GM18507 (cell line): Measurements from ENCODE around the gene UGT2A1.
"Not testable (repeated sequence)": the region's sequence is repeated elsewhere in the genome, so short reads cannot be mapped to it uniquely, and the experiment has no call there.

Experiments
- DNase-seq: peaks from one replicate; pipeline ENCODE4 v3.0.0; 2011; ENCODE audit warnings: low read depth; ENCODE audit not compliant: insufficient read length; ENCODE audit errors: extremely low spot score
- FAIRE-seq: peaks from 2 replicates; lab custom pipeline; 2011; peaks lifted over from hg19 to GRCh38; lab: Jason Lieb, UNC

Gene UGT2A1

DNA sequence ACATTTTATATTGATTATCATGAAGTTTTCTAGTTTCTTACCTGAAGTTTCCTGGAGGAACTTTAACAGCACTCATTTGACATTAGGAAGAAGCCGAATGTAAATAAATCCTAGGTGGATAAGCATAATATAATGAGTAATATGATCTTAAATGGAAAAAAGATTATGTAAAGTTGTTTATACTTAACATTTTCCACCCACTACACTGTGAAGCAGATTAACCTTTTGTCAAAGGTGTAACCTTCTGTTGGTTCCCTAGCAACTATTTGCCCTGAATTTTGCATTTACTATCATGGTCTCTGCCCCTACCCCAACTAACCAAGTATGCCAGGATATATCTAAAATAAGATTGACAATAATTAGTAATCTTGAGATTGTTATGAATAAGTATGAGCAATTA, at the start of gene UGT2A1:
TSS of gene UGT2A1 (minus strand) at position 101 of the 400 bp plus-strand sequence. CDS start 5,603 bp downstream, outside the sequence.
- DNase-seq, result no peak
- FAIRE-seq, result no peak

DNA sequence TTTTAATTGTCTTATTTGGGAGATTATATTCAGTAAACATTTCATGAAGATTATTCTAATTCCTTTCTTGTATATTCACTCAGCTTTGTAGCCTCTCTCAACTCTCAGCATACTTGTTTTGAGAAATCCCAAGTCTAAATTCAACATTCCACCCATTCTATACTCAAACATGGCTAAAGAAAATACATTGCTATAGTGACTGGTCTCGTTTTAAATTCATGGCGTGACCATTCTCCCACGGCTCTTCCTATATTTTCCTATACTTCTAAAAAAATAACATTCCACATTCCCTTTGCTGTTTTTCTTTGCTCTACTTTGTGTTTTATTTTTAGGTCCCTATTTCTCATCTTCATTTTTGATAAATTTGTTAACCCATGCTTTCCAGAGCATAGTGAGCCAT, 49.2 kb upstream of the UGT2A1 start:
- DNase-seq (no peak), FAIRE-seq (no peak)

DNA sequence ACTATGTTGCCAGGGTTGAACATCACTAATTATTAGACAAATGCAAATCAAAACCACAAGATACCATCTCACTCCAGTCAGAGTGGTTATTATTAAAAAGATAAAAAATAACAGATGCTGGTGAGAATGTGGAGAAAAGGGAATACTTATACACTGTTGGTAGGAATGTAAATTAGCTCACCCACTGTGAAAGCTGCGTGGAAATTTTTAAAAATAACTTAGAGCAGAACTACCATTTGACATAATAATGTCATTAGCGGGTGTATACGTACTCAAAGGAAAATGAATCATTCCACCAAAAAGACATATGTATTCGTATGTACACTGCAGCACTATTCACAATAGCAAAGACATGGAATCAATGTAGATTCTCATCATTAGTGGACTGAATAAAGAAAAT, 48.6 kb upstream of the UGT2A1 start:
- DNase-seq (no peak), FAIRE-seq (no peak)

DNA sequence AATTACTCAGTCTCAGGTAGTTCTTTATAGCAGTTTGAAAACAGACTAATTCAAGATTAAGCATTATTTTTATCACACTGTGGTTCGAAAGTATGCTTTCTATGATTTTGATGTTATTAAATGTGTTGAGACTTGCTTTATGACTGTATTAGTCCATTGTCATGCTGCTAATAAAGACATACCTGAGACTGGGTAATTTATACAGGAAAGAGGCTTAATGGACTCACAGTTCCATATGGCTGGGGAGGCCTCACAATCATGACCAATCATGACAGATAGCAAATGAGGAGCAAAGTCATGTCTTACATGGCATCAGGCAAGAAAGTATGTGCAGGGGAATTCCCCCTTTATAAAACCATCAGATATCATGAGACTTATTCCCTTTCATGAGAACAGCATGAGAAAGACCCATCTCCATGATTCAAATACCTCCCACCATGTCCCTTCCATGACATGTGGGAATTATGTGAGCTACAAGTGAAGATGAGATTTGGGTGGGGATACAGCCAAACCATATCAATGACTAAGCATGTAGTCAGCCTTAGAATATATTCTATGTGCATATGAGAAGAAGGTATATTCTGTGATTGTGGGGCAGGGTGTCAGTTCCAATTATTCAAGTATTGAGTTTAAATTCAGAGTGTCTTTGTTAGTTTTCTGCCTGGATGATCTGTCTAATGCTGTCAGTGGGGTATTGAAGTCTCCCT, 44.6 kb upstream of the UGT2A1 start:
- no peak for FAIRE-seq
- DNase-seq, result no peak

DNA sequence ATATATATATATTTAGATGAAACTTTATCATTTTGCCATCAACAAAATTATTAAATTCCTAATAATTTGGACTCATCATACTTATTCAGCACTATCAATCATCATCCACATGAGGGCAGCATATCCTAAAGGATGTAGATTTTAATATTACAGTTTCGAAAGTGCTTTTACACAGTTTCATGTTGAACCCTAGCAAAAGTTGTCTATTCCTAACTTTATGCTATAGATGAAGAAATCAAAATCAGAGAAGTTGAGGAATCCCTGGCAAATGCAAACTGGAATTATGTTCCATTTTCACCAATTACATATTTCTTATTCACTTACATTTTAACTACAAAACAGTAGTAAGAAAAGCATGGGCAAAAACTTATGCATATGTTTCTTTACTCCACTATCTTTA, 36.6 kb upstream of the UGT2A1 start:
- FAIRE-seq, result no peak
- no peak for DNase-seq

DNA sequence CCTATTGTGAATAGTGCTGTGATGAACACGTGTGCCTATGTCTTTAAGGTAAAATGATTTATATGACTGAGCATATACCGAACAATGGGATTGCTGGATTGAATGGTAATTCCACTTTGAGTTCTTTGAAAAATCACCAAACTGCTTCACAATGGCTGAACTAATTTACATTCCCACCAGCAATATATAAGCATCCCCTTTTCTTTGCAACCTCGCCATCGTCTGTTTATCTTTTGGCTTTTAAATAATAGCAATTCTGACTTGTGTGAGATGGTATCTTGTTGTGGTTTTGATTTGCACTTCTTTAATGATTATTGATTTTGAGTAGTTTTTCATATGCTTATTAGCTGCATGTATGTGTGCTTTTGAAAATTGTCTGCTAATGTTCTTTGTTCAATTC, 31.8 kb upstream of the UGT2A1 start:
- FAIRE-seq, result no peak
- DNase-seq, result no peak

DNA sequence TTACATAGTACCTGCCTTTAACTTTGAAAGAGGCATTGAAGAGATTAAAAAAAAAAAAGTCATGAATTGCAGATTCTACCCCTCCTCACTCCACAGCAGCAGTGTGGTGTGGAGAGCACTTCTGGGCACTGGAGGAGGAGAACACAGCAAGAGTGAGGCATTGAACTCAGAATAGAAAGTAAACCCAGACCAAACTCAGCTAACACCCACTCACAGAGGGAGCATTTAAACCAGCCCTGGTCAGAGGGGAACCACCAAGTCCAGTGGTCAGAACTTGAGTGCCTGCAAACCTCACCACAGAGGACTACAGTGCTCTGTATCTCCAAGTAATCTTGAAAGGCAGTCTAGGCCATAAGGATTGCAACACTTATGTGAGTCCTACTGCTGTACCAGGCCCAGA, 15.6 kb upstream of the UGT2A1 start:
- no peak for DNase-seq
- no peak for FAIRE-seq

DNA sequence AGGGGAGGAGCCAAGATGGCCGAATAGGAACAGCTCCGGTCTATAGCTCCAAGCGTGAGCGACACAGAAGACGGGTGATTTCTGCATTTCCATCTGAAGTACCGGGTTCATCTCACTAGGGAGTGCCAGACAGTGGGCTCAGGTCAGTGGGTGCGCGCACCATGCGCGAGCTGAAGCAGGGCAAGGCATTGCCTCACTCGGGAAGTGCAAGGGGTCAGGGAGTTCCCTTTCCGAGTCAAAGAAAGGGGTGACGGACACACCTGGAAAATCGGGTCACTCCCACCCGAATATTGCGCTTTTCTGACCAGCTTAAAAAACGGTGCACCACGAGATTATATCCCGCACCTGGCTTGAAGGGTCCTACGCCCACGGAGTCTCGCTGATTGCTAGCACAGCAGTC, 11.0 kb upstream of the UGT2A1 start:
- not testable (repeated sequence) for DNase-seq, FAIRE-seq

DNA sequence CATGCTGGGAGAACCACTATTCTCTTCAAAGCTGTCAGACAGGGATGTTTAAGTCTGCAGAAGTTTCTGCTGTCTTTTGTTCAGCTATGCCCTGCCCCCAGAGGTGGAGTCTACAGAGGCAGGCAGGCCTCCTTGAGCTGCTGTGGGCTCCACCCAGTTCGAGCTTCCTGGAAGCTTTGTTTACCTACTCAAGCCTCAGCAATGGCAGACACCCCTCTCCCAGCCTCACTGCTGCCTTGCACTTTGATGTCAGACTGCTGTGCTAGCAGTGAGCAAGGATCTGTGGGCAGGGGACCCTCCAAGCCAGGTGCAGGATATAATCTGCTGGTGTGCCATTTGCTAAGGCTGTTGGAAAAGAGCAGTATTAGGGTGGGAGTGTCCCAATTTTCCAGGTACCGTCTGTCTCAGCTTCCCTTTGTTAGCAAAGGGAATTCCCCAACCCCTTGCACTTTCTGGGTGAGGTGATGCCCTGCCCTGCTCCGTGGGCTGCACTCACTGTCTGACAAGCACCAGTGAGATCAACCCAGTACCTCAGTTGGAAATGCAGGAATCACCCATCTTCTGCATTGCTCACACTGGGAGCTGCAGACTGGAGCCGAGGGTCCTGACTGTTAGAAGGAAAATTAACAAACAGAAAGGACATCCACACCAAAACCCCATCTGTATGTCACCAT, 8.2 kb upstream of the UGT2A1 start:
- FAIRE-seq, DNase-seq: not testable (repeated sequence)

DNA sequence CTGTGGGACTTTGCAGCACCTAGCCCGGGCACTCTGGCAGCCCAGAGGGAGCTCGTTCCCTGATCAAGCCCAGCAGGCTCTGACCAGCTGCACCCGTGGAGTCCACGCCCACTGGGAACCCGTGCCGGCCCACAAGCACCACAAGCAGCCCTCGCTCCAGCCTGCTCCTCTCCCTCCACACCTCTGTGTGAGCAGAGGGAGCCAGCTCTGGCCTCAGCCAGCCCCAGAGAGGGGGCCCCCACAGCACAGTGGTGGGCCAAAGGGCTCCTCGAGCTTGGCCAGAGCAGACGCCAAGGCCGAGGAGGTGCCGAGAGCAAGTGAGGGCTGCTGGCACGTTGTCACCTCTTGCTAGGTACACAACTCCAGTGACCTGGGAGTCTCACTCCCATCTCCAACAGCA, 5.1 kb upstream of the UGT2A1 start:
- no peak for FAIRE-seq
- no peak for DNase-seq

DNA sequence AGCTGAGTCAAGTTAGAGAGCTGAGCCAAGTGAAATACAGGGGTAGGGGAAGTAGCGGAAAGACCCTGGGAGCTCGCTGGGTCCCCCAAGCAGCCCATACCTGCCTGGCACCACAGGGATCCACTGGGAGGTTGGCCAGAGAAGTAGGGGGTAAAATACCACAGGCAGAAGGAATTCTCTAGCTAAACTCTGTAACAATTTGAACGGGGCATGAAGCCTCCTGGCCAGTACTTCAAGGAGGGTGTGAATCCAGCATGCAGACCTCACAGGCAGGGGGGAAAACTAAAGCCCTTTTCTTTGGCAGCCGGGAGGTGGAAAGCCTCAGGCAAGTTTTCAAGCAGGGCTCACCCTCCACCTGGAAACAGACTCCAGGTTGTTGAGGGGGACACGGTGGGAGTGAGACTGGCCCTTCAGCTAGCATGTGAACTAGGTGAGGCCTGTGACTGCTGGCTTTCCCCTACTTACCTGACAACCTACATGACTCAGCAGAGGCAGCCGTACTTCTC, 3.7 kb upstream of the UGT2A1 start:
- DNase-seq (no peak), FAIRE-seq (no peak)

DNA sequence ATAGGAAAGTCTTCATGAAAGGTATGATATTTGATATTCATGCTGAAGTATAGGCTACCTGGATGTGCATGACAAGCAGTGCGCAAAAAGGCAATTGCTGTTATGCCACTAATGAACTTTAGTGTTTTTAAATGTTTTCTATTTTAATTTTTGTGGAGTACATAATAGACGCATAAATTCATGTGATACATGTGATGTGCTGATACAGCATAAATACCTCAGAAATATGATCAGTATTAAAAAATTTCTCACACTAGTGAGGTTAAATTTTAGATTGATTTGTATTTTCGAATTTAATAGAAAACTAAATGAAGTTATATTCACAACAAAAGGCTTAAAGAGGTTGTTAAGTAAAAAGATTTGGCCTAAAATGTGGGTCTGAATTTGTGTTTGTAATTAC, 2.2 kb downstream of the UGT2A1 start:
- FAIRE-seq (no peak), DNase-seq (no peak)

DNA sequence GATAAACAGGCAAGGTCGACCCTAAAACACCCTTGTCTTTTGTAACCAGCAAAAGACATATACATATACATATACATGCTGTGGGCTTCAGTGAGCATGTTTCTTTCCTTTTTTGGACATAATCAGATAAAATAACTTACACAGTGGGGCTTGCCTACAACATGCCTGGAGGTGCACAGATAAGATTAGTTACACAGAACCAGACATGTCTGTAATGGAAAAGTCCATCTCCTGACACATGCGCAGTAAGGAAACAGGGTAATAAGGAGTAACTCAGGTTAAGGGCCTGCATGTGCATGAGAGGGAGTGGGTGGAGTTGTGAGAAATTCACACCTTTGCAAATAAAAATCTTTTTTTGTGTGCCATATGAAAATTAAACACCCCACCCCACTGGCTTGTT, 3.4 kb downstream of the UGT2A1 start:
- FAIRE-seq (no peak), DNase-seq (no peak)

DNA sequence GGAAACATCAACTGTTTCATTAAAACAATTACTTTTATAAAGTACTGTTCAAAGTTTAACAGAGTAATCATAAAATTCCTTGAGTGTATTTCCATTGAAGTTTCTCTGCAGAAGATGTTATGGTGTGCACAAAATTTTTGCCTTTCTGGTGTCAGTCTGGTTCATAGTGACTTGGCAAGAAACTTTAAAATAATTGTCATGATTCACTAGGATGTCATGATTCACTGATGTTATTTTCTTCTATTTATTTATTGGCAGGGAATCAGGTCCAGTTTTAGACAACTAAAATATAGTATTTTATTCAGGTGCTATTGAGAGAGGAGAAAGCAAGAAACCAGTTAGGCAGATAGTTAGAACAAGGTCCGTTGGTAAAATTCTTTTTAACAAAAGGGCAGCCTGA, 3.8 kb downstream of the UGT2A1 start:
- no peak for DNase-seq
- no peak for FAIRE-seq

DNA sequence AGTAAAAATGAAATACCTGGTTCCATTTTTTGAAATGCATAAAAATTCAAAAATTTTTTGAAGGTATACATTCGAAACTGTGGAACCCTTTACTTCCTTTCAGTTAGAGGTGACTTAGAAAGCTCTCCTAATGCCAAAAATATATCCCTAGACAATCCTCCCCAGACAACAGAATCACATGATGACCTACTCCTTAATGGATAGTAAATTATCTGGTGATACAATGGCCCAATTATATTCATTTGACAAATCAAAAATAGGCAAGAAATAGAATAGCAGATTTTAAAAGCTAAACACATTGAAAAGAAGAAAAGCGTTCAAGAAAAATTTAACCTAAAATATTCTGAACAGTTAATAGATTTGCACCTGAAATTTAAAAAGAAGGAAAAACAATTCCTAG, 10.1 kb downstream of the UGT2A1 start:
- FAIRE-seq, result no peak

DNA sequence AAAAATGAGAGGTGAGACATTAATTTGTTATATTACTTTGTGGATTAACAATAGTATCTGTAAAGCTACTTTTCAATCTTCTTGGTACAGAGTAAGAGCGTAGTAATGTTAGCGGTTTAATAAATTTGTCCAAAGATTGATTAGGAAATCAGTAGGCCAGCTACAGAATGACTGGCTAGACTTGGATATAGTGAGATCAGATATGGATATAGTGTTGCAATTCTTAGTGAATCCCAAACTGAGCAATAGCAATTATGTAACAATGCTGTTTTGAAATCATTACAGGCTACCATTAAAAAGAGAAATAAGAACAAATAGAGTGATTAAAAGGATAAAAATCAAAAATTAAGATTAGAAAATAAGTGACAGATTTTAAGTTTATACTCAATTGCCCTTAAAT, 12.8 kb downstream of the UGT2A1 start:
- FAIRE-seq, result no peak
- no peak for DNase-seq

More for the DNA sequence above, 10.1 kb downstream of the UGT2A1 start:
- no peak for DNase-seq

DNA sequence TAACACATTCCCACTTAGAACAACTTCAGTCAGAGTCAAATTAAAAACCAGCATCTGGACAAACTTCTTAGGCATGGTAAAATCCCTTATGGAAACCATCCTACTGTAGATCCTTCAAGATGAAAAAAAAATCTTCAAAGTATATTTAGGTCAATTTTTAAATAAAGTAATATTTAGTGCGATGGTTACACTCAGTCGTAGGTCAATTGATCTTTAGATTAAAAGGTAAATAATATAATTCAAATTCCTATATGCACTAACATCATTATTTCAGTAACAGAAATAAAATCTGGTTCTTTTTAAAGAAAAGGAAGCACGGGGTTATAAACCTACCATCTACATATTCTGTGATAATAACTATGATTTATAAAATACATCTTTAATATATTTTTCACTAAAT, 13.5 kb downstream of the UGT2A1 start, which contains the start of gene UGT2A2:
TSS of gene UGT2A2 (minus strand) at position 101 of the 400 bp plus-strand sequence. CDS start at position 99, 2 bp downstream.
- DNase-seq (no peak), FAIRE-seq (no peak)

DNA sequence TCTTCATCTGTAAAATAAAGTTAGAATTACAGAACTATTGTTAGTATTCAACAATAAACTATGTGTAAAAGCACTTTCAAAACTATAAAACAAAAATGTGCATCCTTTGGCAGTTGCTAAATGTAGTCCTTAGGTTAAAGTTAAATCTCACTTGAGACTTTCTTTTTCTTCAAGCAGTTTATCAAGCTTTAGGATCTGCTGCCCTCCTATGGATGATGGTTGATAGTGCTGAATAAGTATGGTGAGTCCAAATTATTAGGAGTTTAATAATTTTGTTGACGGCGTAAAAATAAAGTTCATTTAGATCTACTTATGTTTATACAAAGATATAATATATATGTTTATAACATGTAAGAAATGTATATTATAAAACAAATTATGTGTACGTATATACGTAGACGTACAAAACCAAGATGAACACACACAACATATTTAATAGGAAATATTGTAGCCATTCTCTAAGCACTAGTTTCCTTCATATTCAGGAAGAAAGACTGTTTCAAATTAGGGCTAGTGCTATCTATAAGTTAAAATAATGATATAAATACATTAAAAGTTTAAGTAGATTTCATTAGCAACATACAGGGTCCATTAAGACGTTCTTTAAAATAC, 35.9 kb downstream of the UGT2A1 start:
- DNase-seq, result no peak
- no peak for FAIRE-seq

DNA sequence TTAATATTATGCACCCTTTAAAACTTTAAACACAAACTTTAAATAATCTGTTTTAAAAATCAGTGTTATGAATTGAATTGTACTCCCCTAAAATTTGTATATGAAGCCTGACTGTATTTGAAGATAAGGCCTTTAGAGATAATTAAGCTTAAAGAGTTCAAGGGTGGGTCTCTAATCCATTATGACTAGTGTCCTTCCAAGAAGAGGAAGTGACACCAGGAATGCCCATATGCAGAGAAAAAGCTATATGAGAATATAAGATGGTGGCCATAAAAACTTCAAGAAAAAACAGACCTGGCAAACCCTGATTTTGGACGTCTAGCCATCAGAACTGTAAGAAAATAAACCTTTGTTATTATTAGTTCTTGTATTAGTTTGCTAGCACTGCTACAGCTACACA, 42.6 kb downstream of the UGT2A1 start:
- DNase-seq (no peak), FAIRE-seq (no peak)

DNA sequence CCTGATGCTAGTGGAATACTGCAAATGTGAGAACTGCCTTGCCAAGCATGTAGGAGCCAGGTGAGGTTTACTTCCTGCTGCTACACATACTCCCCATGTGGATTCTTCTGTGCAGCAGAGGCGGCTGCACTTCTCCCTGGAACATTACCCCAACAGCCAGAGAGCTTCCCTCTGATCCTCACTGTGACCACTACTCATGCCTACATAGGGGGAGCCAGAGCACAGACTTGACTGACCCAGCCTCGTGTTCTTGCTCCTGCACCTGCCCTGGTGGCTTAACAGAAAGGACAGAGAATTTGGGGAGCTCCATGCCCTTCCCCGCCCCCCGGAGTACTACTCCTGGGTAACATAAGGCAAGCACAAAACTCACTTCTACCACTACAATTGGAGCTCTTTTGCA, 52.0 kb downstream of the UGT2A1 start:
- FAIRE-seq, result no peak
- DNase-seq, result no peak

DNA sequence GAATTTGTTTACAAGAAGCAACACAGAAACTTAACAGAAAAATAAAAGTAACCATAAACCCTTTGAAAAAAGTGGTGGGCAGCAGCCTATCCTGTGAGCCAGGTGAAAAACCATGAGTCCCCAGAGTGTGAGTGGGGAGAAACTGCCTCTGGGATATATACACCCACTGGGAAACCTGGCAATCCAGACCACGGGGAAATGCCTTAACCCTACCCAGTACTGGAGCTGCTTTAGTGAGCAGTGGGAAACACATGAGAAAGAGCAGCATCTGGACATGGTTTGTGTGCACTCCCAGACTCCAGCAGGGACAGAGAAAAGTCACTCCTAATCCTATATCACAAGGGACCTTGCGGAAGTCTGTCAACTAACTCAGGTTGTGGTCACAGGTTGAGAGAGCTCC, 53.0 kb downstream of the UGT2A1 start:
- FAIRE-seq, result no peak
- DNase-seq, result no peak
